HepG2 (cell line): ENCODE data around the gene PLEKHG2. TPM values are rescaled to one million over a fixed set of nuclear protein-coding genes. Genes with fewer than 3 reads are reported as not detected.

ENCODE experiments used
- ATF1 ChIP-seq: IDR thresholded peaks from 2 replicates; pipeline ENCODE4 v1.6.1; 2016; ENCODE audit warnings: mild to moderate bottlenecking, control low read depth
- CAMTA2 ChIP-seq: sonication (generic); formaldehyde crosslinking; IDR thresholded peaks from 2 replicates; pipeline ENCODE4 v1.4.0; 2020; ENCODE audit warnings: mild to moderate bottlenecking, missing genetic modification reagents, borderline replicate concordance
- HOXA3 ChIP-seq: sonication (generic); formaldehyde crosslinking; IDR thresholded peaks from 2 replicates; pipeline ENCODE4 v1.5.0; 2020; ENCODE audit warnings: missing genetic modification reagents
- MEIS2 ChIP-seq: sonication (generic); formaldehyde crosslinking; IDR thresholded peaks from 2 replicates; pipeline ENCODE4 v1.9.0; 2021; ENCODE audit warnings: mild to moderate bottlenecking, missing genetic modification reagents
- MIXL1 ChIP-seq: IDR thresholded peaks from 2 replicates; pipeline ENCODE4 v1.6.1; 2016
- NCOA5 ChIP-seq: sonication (generic); formaldehyde crosslinking; IDR thresholded peaks from 2 replicates; pipeline ENCODE4 v1.4.0; 2020; ENCODE audit warnings: missing genetic modification reagents
- PAWR ChIP-seq: sonication (generic); formaldehyde crosslinking; IDR thresholded peaks from 2 replicates; pipeline ENCODE4 v1.4.0; 2020; ENCODE audit warnings: missing genetic modification reagents, mild to moderate bottlenecking, borderline replicate concordance
- RXRB ChIP-seq: IDR thresholded peaks from 2 replicates; pipeline ENCODE4 v1.6.1; 2016; ENCODE audit warnings: borderline replicate concordance, missing genetic modification reagents, missing compliant biosample characterization
- SAFB2 ChIP-seq: sonication (generic); formaldehyde crosslinking; IDR thresholded peaks from 2 replicates; pipeline ENCODE4 v1.5.1; 2020; ENCODE audit warnings: missing genetic modification reagents, low read depth, mild to moderate bottlenecking, borderline replicate concordance
- SMARCC2 ChIP-seq: fragments of 450-650 bp; IDR thresholded peaks from 2 replicates; pipeline ENCODE4 v1.6.1; 2017; ENCODE audit warnings: antibody characterized with exemption, mild to moderate bottlenecking
- SRSF1 ChIP-seq: fragments of 200-400 bp; formaldehyde crosslinking; optimal IDR thresholded peaks from 2 replicates; pipeline ENCODE3; 2017; ENCODE audit warnings: mild to moderate bottlenecking, low read depth, low read length, moderate library complexity
- SRSF4 ChIP-seq: fragments of 200-400 bp; formaldehyde crosslinking; IDR thresholded peaks from one replicate; pipeline ENCODE4 v1.6.1; 2018; ENCODE audit warnings: mild to moderate bottlenecking, low read depth, low read length, moderate library complexity; ENCODE audit not compliant: poor library complexity, severe bottlenecking
- TARDBP ChIP-seq: sonication (generic); formaldehyde crosslinking; IDR thresholded peaks from 2 replicates; pipeline ENCODE4 v1.8.0; 2022; ENCODE audit warnings: mild to moderate bottlenecking, missing genetic modification reagents
- U2AF1 ChIP-seq: fragments of 200-400 bp; formaldehyde crosslinking; optimal IDR thresholded peaks from 2 replicates; pipeline ENCODE3; 2017; ENCODE audit warnings: mild to moderate bottlenecking, low read depth, low read length
- ZBTB21 ChIP-seq: sonication (generic); formaldehyde crosslinking; IDR thresholded peaks from 2 replicates; pipeline ENCODE4 v1.4.0; 2020; ENCODE audit warnings: missing genetic modification reagents
- ZEB1 ChIP-seq: IDR thresholded peaks from 2 replicates; pipeline ENCODE4 v1.6.1; 2012; ENCODE audit warnings: mild to moderate bottlenecking, low read depth, inconsistent platforms; ENCODE audit not compliant: insufficient replicate concordance
- ZNF256 ChIP-seq: sonication (generic); formaldehyde crosslinking; conservative IDR thresholded peaks from 2 replicates; pipeline ENCODE4 v1.4.0; 2020; ENCODE audit warnings: missing genetic modification reagents
- ZNF260 ChIP-seq: sonication (generic); formaldehyde crosslinking; IDR thresholded peaks from 2 replicates; pipeline ENCODE4 v1.4.0; 2020; ENCODE audit warnings: missing genetic modification reagents, low read depth, mild to moderate bottlenecking, borderline replicate concordance
- ZNF451 ChIP-seq: sonication (generic); formaldehyde crosslinking; IDR thresholded peaks from 2 replicates; pipeline ENCODE4 v1.5.0; 2020; ENCODE audit warnings: mild to moderate bottlenecking, missing genetic modification reagents
- ZNF530 ChIP-seq: sonication (generic); formaldehyde crosslinking; IDR thresholded peaks from 2 replicates; pipeline ENCODE4 v1.5.0; 2020; ENCODE audit warnings: low read depth, mild to moderate bottlenecking, missing genetic modification reagents
- ZNF550 ChIP-seq: sonication (generic); formaldehyde crosslinking; IDR thresholded peaks from 2 replicates; pipeline ENCODE4 v1.4.0; 2020; ENCODE audit warnings: mild to moderate bottlenecking, missing genetic modification reagents, borderline replicate concordance
- ZNF562 ChIP-seq: sonication (generic); formaldehyde crosslinking; IDR thresholded peaks from 2 replicates; pipeline ENCODE4 v1.8.0; 2022; ENCODE audit warnings: missing genetic modification reagents, borderline replicate concordance
- polyA plus RNA-seq, 8 experiments: library from polyadenylated mRNA; depleted of rRNA in 3 of 8; stranded (reverse) in 7 of 8; unstranded in 1 of 8; fragments of >200 nt; fragmentation: Illumina TruSeq in 4 of 8; extraction: Trizol in 4 of 8; gene quantifications; 2 replicates each; pipeline versions ENCODE4 v1.2.1 to v1.2.3, GENCODE V29; 2011 to 2016; ENCODE audit warnings: low read depth in 4 of 8, missing spikeins in 1 of 8, mixed read lengths in 1 of 8; ENCODE audit not compliant: insufficient read depth in 1 of 8
- total RNA-seq, 5 experiments: library from RNA; depleted of rRNA; stranded (reverse); fragments of >200 nt; fragmentation: Illumina TruSeq; extraction: Trizol; gene quantifications; 2 replicates each; pipeline ENCODE4 v1.2.3, GENCODE V29; 2016; ENCODE audit warnings: low read depth in 1 of 5
- TF ChIP-seq, protein P1 (sequence below): sonication (generic); formaldehyde crosslinking; IDR thresholded peaks from 2 replicates; pipeline ENCODE4 v1.5.1; 2020; ENCODE audit warnings: missing genetic modification reagents, mild to moderate bottlenecking, borderline replicate concordance
- TF ChIP-seq, protein P2 (sequence below): sonication (generic); formaldehyde crosslinking; IDR thresholded peaks from 2 replicates; pipeline ENCODE4 v1.5.1; 2020; ENCODE audit warnings: mild to moderate bottlenecking, missing genetic modification reagents, borderline replicate concordance

The PLEKHG2 gene
- total and polyA plus RNA-seq, 2 of the 13 experiments (the other 11 are each of a cell fraction or from before 2014, with no cell fraction given): 3.6 to 6.8 TPM

DNA sequence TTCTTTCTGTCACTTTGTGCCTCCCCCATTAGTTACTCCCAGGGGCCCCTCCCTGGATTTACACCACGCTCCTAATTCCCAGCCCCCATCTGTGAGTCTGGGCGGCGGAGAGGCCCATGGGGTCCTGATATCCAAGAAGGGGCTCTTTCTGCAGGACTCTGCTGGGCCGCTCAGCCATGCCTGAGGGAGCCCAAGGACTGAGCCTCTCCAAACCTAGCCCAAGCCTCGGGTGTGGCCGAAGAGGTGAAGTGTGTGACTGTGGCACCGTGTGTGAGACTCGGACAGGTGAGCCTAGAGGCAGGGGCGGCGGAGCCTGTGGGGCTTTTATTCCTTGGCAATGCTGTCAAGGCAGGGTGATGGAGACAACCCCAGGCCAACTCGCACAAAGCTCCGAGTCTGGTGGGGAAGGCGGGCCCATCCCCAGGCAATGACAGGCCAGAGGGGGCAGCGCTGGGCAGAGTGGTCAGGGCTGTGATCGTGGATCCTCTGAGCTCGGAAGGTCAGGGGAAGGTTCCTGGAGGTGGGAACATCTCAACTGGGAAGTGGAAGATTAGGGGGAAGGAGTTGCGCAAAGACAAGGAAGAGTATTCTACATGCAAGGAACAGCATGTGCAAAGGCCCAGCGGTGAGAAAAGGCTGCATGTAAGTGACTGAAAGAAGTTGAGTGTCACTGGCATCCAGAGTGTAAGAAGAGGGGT is 1.6 kb downstream of the PLEKHG2 start (continued):
- TF ChIP-seq, protein P1, sequence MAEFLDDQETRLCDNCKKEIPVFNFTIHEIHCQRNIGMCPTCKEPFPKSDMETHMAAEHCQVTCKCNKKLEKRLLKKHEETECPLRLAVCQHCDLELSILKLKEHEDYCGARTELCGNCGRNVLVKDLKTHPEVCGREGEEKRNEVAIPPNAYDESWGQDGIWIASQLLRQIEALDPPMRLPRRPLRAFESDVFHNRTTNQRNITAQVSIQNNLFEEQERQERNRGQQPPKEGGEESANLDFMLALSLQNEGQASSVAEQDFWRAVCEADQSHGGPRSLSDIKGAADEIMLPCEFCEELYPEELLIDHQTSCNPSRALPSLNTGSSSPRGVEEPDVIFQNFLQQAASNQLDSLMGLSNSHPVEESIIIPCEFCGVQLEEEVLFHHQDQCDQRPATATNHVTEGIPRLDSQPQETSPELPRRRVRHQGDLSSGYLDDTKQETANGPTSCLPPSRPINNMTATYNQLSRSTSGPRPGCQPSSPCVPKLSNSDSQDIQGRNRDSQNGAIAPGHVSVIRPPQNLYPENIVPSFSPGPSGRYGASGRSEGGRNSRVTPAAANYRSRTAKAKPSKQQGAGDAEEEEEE (CRISPR knock-in tag): no peak
- no peak for TF ChIP-seq ZNF530
- TF ChIP-seq, protein P2, sequence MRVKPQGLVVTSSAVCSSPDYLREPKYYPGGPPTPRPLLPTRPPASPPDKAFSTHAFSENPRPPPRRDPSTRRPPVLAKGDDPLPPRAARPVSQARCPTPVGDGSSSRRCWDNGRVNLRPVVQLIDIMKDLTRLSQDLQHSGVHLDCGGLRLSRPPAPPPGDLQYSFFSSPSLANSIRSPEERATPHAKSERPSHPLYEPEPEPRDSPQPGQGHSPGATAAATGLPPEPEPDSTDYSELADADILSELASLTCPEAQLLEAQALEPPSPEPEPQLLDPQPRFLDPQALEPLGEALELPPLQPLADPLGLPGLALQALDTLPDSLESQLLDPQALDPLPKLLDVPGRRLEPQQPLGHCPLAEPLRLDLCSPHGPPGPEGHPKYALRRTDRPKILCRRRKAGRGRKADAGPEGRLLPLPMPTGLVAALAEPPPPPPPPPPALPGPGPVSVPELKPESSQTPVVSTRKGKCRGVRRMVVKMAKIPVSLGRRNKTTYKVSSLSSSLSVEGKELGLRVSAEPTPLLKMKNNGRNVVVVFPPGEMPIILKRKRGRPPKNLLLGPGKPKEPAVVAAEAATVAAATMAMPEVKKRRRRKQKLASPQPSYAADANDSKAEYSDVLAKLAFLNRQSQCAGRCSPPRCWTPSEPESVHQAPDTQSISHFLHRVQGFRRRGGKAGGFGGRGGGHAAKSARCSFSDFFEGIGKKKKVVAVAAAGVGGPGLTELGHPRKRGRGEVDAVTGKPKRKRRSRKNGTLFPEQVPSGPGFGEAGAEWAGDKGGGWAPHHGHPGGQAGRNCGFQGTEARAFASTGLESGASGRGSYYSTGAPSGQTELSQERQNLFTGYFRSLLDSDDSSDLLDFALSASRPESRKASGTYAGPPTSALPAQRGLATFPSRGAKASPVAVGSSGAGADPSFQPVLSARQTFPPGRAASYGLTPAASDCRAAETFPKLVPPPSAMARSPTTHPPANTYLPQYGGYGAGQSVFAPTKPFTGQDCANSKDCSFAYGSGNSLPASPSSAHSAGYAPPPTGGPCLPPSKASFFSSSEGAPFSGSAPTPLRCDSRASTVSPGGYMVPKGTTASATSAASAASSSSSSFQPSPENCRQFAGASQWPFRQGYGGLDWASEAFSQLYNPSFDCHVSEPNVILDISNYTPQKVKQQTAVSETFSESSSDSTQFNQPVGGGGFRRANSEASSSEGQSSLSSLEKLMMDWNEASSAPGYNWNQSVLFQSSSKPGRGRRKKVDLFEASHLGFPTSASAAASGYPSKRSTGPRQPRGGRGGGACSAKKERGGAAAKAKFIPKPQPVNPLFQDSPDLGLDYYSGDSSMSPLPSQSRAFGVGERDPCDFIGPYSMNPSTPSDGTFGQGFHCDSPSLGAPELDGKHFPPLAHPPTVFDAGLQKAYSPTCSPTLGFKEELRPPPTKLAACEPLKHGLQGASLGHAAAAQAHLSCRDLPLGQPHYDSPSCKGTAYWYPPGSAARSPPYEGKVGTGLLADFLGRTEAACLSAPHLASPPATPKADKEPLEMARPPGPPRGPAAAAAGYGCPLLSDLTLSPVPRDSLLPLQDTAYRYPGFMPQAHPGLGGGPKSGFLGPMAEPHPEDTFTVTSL (CRISPR knock-in tag): no peak
- no peak for TF ChIP-seq SMARCC2
- no peak for TF ChIP-seq ZEB1
- TF ChIP-seq ZNF550: 0 out of 2 replicates have a peak, but pooled peaks have one; percentile 41
- TF ChIP-seq ZNF451 (CRISPR knock-in tag): no peak
- no peak for TF ChIP-seq PAWR
- no peak for TF ChIP-seq ZBTB21 (CRISPR knock-in tag)
- no peak for TF ChIP-seq TARDBP
- TF ChIP-seq ZNF260 (CRISPR knock-in tag): no peak
- no peak for TF ChIP-seq RXRB
- no peak for TF ChIP-seq U2AF1
- TF ChIP-seq ZNF562 (CRISPR knock-in tag): no peak
- no peak for TF ChIP-seq MIXL1 (CRISPR knock-in tag)
- TF ChIP-seq SRSF1: no peak
- TF ChIP-seq HOXA3 (CRISPR knock-in tag): 0 out of 2 replicates have a peak, but pooled peaks have one; percentile 19
- TF ChIP-seq MEIS2 (CRISPR knock-in tag): no peak
- no peak for TF ChIP-seq ZNF256 (CRISPR knock-in tag)
- TF ChIP-seq CAMTA2: no peak
- no peak for TF ChIP-seq ATF1
- TF ChIP-seq NCOA5: no peak
- no peak for TF ChIP-seq SAFB2 (CRISPR knock-in tag)
- no peak for TF ChIP-seq SRSF4
